HG02884 (cell line): ENCODE data around the gene LY6G6C.

Experiments
- ATAC-seq: cut with Tn5 transposase; IDR thresholded peaks from one replicate; pipeline ENCODE4 v1.9.1; 2021; ENCODE audit warnings: mild to moderate bottlenecking, moderate library complexity; ENCODE audit not compliant: unreplicated experiment

LY6G6C gene

DNA sequence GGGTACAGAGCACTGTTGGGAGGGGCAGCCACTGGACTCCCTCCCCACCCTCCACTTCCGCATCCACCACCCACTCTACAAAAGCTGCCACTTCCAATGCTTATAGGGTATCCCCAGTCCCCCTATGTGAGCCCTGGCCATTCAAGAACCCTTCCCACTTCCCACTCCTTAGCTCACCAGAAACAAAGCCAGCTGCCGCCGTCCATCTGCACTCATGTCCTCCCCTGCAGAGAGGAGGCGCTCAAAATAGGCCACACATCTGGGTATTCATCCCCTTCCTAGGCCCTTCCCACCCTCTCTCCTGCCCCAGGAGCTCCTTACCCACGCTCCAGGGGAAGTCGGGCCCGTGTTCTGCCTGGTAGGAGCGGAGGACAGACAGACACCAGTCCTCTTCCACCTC, 34.2 kb downstream of the LY6G6C start:
- no peak for ATAC-seq

- ATAC-seq = no peak
Measured at GRCh38 chr6:31686483-31686882, 35.1 kb downstream of the LY6G6C start.

GRCh38 chr6:31683591-31683990, 38.0 kb downstream of the LY6G6C start:
- ATAC-seq = no peak

DNA sequence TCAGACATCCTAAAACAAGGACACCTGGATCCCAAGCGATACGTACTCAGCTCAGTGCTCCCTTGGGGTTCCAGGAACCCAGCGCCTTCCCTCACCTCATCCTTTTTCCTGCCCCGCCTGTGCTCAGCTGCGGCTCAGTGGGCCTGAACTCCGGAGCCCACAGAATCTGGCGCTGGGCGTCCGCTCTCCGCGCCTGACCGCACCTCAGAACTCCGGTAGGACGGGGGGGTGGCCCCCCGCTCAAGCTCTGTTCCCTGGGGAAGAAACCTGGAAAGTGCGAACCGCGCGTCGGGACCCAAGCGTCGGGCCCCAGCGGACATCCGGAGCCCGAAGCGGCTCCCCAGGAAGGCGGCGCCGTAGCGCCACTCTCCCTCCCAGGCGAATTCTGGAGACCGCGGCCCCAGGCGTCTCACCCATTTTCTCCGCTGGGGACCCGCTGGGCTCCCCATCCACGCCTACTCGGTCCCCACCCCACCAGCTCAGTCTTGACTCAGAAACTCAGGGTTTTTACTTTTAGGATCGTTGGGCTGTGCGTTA, 40.3 kb downstream of the LY6G6C start:
- no peak for ATAC-seq

- no peak for ATAC-seq
Measured at GRCh38 chr6:31680226-31681134, 41.1 kb downstream of the LY6G6C start, which contains the start of gene LY6G5C. TSS of gene LY6G5C (minus strand) at chr6:31681067. CDS start at chr6:31680373, 694 bp downstream.

GRCh38 chr6:31677955-31678354, 43.6 kb downstream of the LY6G6C start:
- no peak for ATAC-seq

DNA sequence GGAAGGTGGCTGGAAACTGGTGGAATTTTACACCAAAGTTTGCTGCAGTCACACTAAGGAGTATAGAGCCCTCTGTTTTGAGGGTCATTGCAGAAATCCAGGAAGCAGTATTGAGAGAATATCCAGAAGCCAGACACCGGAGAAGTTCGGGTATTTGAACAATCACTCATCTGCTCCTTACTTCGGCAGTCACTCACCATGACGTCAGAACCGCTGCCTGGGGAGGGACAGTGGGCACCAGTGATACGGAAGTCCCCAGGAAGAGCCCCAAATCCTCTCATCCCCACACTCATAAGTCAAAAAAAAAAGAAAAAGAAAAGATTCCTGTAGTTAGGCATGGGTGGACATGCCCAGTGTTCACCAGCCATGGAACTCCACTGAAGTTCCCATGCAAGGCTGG, 44.6 kb downstream of the LY6G6C start:
- no peak for ATAC-seq

DNA sequence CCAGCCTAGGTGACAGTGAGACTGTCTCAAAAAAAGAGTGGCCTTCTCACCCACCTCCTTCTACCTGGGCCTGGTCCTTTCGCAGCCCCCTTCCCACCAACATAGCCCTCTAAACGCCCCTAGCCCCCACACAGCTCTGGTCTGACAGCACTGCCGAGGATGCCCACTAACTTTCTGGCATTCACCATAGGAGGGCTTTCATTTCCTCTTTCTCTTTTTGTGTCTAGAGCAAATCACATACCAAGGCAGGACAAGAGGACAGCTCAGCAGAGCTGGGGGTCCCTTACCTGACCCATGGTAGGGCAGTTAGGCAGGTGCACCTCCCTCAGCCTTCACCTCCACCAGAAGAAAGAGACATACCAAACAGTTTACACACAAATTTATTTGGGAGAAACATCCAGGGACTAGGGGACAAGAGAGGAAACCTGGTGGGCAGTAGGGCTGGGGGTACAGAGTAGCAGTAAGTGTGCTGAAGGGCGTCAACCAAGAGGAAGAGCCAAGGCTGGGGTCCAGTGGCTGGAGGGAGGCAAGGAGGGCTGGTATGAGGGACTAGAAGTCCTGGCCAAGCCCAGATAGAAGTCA, 45.1 kb downstream of the LY6G6C start:
- no peak for ATAC-seq

GRCh38 chr6:31669676-31670075, 51.9 kb downstream of the LY6G6C start, which contains the start of gene LY6G5B:
TSS of gene LY6G5B (plus strand) at chr6:31669976. CDS start at chr6:31670951, 975 bp downstream.
- no peak for ATAC-seq
